Fibroblast of lung (primary cell): ENCODE results near the gene PFN1. TPM values are rescaled to one million over a fixed set of nuclear protein-coding genes. Genes with fewer than 3 reads are reported as not detected.

Experiments used
- DNase-seq, 2 donors: peaks; one replicate each; pipeline versions ENCODE4 v3.0.0 to v3.0.0-alpha.2; 2010; ENCODE audit warnings: low read depth in 2 of 2
- H2AFZ ChIP-seq: 2 replicates; pipeline ENCODE4 v1.5.1; 2012; ENCODE audit warnings: low read length, control low read depth, inconsistent platforms
- H3K27ac ChIP-seq: 2 replicates; pipeline ENCODE4 v1.5.1; 2011; ENCODE audit warnings: low read length, control low read depth; ENCODE audit not compliant: insufficient read depth
- H3K27me3 ChIP-seq: 2 replicates; pipeline ENCODE4 v1.5.1; 2011; ENCODE audit warnings: mild to moderate bottlenecking, low read length; ENCODE audit not compliant: control insufficient read depth, insufficient read depth
- H3K36me3 ChIP-seq: 2 replicates; pipeline ENCODE4 v1.5.1; 2011; ENCODE audit warnings: low read length; ENCODE audit not compliant: control insufficient read depth, insufficient read depth
- H3K4me1 ChIP-seq: 2 replicates; pipeline ENCODE4 v1.5.1; 2011; ENCODE audit warnings: low read length; ENCODE audit not compliant: control insufficient read depth, insufficient read depth; ENCODE audit errors: extremely low read depth
- H3K4me2 ChIP-seq: 2 replicates; pipeline ENCODE4 v1.5.1; 2011; ENCODE audit warnings: low read length, control low read depth; ENCODE audit not compliant: insufficient read depth; ENCODE audit errors: extremely low read depth
- H3K4me3 ChIP-seq, 4 experiments: fragments of 200-600 bp in 1 of 4; sonication (generic) in 1 of 4; replicated peaks in 1 of 4; 2 replicates each; pipeline ENCODE4 v1.5.1; 2011 to 2016; ENCODE audit warnings: low read length in 4 of 4, low read depth in 3 of 4, mild to moderate bottlenecking in 3 of 4, control low read depth in 2 of 4, inconsistent platforms in 1 of 4, mixed read lengths in 1 of 4; ENCODE audit not compliant: insufficient read depth in 1 of 4; ENCODE audit errors: control extremely low read depth in 1 of 4
- H3K79me2 ChIP-seq: 2 replicates; pipeline ENCODE4 v1.5.1; 2012; ENCODE audit warnings: mild to moderate bottlenecking, low read length, inconsistent platforms; ENCODE audit not compliant: control insufficient read depth, insufficient read depth
- H3K9ac ChIP-seq: 2 replicates; pipeline ENCODE4 v1.5.1; 2011; ENCODE audit warnings: mild to moderate bottlenecking, low read length, control low read depth; ENCODE audit not compliant: insufficient read depth
- H3K9me3 ChIP-seq: 2 replicates; pipeline ENCODE4 v1.5.1; 2012; ENCODE audit warnings: low read depth, low read length; ENCODE audit not compliant: control insufficient read depth, insufficient read depth
- H4K20me1 ChIP-seq: 2 replicates; pipeline ENCODE4 v1.5.1; 2011; ENCODE audit warnings: low read length; ENCODE audit not compliant: control insufficient read depth, insufficient read depth; ENCODE audit errors: extremely low read depth
- EZH2 ChIP-seq: IDR thresholded peaks from 2 replicates; pipeline ENCODE4 v1.5.1; 2012; ENCODE audit warnings: low read length, control low read depth, mild to moderate bottlenecking; ENCODE audit errors: missing control alignments
- polyA plus RNA-seq, 2 donors: library from polyadenylated mRNA; depleted of rRNA in 1 of 2; stranded (reverse) in 1 of 2; unstranded in 1 of 2; fragments of >200 nt; gene quantifications; 2 replicates each; pipeline ENCODE4 v1.2.1, GENCODE V29; 2011 to 2012; ENCODE audit warnings: missing spikeins in 1 of 2
- total RNA-seq: library from RNA; depleted of rRNA; stranded (reverse); fragments of >200 nt; gene quantifications from 2 replicates; pipeline ENCODE4 v1.2.1, GENCODE V29; 2014
- TF ChIP-seq, protein P1 (sequence below), 2 donors: IDR thresholded peaks in 1 of 2; conservative IDR thresholded peaks in 1 of 2; 1 replicate in 1 of 2; 2 replicates in 1 of 2; pipeline ENCODE4 v1.5.1; 2011 to 2012; ENCODE audit warnings: low read length in 2 of 2, control low read depth in 1 of 2, inconsistent platforms in 1 of 2, low read depth in 1 of 2, mild to moderate bottlenecking in 1 of 2

The PFN1 gene
- total and polyA plus RNA-seq, 2 donors (not counting 1 experiment from before 2014, with no cell fraction given) = 422 to 870 TPM

DNA sequence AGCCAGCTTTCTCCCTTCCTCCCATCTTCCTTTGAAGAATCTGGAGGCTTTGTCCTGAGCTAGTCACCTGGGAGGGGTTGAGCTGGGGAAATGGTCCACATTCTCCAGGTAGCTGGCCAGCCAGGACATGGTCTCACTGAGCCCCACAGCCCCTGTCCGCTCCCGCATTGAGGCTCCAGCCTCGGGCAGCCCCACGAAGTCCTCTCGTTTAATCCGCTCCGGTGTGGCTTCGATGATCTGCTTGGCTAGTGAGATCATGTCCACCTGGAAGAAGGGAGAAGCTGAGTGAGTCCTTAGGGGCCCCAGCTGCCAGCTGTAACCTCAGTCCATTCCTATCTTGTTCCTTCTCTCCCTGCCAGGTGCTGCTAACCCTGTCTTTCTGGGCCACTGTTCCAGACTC, 21.9 kb upstream of the PFN1 start:
- peak overlapping the region; percentile 97 for H3K27ac ChIP-seq
- TF ChIP-seq EZH2 = no peak
- TF ChIP-seq, protein P1, sequence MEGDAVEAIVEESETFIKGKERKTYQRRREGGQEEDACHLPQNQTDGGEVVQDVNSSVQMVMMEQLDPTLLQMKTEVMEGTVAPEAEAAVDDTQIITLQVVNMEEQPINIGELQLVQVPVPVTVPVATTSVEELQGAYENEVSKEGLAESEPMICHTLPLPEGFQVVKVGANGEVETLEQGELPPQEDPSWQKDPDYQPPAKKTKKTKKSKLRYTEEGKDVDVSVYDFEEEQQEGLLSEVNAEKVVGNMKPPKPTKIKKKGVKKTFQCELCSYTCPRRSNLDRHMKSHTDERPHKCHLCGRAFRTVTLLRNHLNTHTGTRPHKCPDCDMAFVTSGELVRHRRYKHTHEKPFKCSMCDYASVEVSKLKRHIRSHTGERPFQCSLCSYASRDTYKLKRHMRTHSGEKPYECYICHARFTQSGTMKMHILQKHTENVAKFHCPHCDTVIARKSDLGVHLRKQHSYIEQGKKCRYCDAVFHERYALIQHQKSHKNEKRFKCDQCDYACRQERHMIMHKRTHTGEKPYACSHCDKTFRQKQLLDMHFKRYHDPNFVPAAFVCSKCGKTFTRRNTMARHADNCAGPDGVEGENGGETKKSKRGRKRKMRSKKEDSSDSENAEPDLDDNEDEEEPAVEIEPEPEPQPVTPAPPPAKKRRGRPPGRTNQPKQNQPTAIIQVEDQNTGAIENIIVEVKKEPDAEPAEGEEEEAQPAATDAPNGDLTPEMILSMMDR (conservative IDR thresholded peaks at IDR 0.05 in 1 of 2, IDR thresholded peaks at IDR 0.05 in 1 of 2; ENCODE audit: low read depth in 1 of 2, low read length in 2 of 2) = no peak
- H3K36me3 ChIP-seq = peaks cover 13% of the 10 kb centered on the region
- H3K27me3 ChIP-seq = no peaks in the 10 kb centered on the region
- H4K20me1 ChIP-seq = no peaks in the 10 kb centered on the region
- H3K4me2 ChIP-seq = no peak overlapping the region
- H3K79me2 ChIP-seq = peaks cover 13% of the 10 kb centered on the region
- H3K4me3 ChIP-seq = peak overlapping the region in 1 of 4 experiments; percentile 87
- DNase-seq = no peak
- H3K9ac ChIP-seq = no peak overlapping the region
- H3K9me3 ChIP-seq = no peaks in the 10 kb centered on the region
- H2AFZ ChIP-seq = no peak overlapping the region
- H3K4me1 ChIP-seq = peaks cover 19% of the 10 kb centered on the region

DNA sequence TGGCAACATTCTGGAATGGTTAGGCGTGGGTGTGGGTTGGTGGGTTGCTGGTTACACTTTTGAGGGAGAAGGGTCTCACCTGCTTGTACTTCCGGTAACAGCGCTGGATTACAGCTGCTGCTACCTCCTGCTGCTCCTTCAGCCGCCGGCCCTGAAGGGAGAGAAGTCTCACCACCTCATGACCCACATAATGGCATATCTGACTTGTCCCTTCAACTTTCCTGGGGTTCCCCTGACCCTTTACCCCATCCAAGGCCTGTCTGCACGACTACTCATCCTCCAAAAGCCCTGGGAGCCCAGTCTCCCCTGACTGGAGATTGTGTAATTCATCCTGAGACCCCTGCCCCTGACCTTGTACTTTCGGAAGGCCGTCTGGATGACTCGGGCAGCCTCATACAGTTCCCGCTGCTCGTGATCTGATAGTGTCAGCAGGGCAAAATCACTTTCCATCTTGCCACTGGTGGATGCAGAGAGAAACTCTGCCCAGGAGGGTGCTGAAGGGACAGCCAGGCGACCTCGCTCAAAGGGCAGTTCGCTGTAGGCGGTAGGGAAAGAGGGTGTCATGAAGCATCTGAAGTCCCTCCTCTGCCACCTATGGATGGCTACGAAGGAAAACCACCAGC, 21.3 kb upstream of the PFN1 start:
- H3K79me2 ChIP-seq = peaks cover 15% of the 10 kb centered on the region
- peaks cover 13% of the 10 kb centered on the region for H3K36me3 ChIP-seq
- peak overlapping the region; percentile 97 for H3K27ac ChIP-seq

DNA sequence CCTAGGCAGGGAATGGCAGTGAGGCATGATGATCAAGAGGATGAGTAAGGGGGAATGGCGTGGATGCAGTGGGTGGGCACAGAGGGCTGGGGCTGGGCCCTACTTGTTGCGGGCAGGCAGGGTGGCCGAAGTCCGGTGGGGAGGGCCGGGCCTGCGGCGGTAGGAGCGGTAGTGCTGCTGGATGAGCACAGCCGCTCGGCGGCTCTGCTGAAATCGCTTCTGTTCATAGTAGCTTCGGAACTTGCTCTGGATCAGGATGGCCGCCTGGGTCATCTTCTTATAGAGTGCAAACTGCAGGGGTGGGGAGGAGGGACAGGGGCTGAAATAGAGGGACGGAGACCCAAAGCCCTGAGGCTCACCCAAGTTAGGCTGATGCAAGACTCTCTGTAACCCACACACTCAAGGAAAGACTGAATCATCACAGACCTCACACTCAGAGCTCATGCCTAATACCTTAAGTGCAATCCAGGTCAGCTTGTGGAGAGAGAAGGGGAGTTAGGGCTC, 20.8 kb upstream of the PFN1 start:
- Histone ChIP-seq H3K4me3 (peak overlapping the region; percentile 15 to 87 (median 57)), H3K79me2 (peaks cover 15% of the 10 kb centered on the region), H4K20me1 (no peaks in the 10 kb centered on the region), H3K36me3 (peaks cover 13% of the 10 kb centered on the region), H3K4me1 (peaks cover 19% of the 10 kb centered on the region), H2AFZ (no peak overlapping the region), H3K4me2 (peak overlapping the region; percentile 83), H3K9ac (peak overlapping the region; percentile 74), H3K27me3 (no peaks in the 10 kb centered on the region), H3K27ac (peak overlapping the region; percentile 97), H3K9me3 (no peaks in the 10 kb centered on the region)
- DNase-seq = peak; percentile 94 to 97
- TF ChIP-seq EZH2 = no peak
- TF ChIP-seq, protein P1 (conservative IDR thresholded peaks at IDR 0.05 in 1 of 2, IDR thresholded peaks at IDR 0.05 in 1 of 2; ENCODE audit: low read depth in 1 of 2, low read length in 2 of 2) = no peak

More for the DNA sequence above, 21.3 kb upstream of the PFN1 start:
- no peak for TF ChIP-seq EZH2
- TF ChIP-seq, protein P1 (conservative IDR thresholded peaks at IDR 0.05 in 1 of 2, IDR thresholded peaks at IDR 0.05 in 1 of 2; ENCODE audit: low read depth in 1 of 2, low read length in 2 of 2) = no peak
- Histone ChIP-seq H2AFZ (no peak overlapping the region), H3K9me3 (no peaks in the 10 kb centered on the region), H4K20me1 (no peaks in the 10 kb centered on the region), H3K27me3 (no peaks in the 10 kb centered on the region), H3K4me2 (peak overlapping the region; percentile 83), H3K4me3 (peak overlapping the region in 3 of 4 experiments; percentile 33 to 87 (median 81)), H3K4me1 (peaks cover 19% of the 10 kb centered on the region), H3K9ac (peak overlapping the region; percentile 9)
- peak; percentile 47 to 58 for DNase-seq
